Activated T-helper 1 cell treated with anti-CD3 and anti-CD28 coated beads, Interleukin-12 subunit alpha, Interleukin-12 subunit beta, Interleukin-2, Interleukin-4 antibody, amounts not matched to agents 30 ng/mL and 10 ng/mL and 1 ng/mL, durations not matched to agents 14 hours and 24 hours and 36 hours (primary cell): Measurements from ENCODE around the gene MITF. TPM values are rescaled to one million over a fixed set of nuclear protein-coding genes. Genes with fewer than 3 reads are reported as not detected.

Source experiments
- DNase-seq: peaks from one replicate; pipeline ENCODE4 v3.0.0; 2021; ENCODE audit warnings: low spot score
- H3K27ac Mint-ChIP-seq: one replicate; pipeline ENCODE4 v1.8.0; 2021; ENCODE audit warnings: mild to moderate bottlenecking, mixed read lengths
- H3K27me3 Mint-ChIP-seq: one replicate; pipeline ENCODE4 v1.8.0; 2022; ENCODE audit warnings: mild to moderate bottlenecking, moderate library complexity, mixed read lengths; ENCODE audit not compliant: insufficient read depth
- H3K36me3 Mint-ChIP-seq: one replicate; pipeline ENCODE4 v1.8.0; 2021; ENCODE audit warnings: low read depth, mixed read lengths
- H3K4me1 Mint-ChIP-seq: one replicate; pipeline ENCODE4 v1.8.0; 2021; ENCODE audit warnings: low read depth, mixed read lengths
- H3K4me3 Mint-ChIP-seq: one replicate; pipeline ENCODE4 v1.8.0; 2021; ENCODE audit warnings: mild to moderate bottlenecking, moderate library complexity, mixed read lengths
- H3K9me3 Mint-ChIP-seq: one replicate; pipeline ENCODE4 v1.8.0; 2021; ENCODE audit warnings: mixed read lengths
- intact Hi-C: fragments of 100-400 bp; cut with micrococcal nuclease; formaldehyde crosslinking; loops from one replicate; pipeline ENCODE4 v1.15.1; 2024
- total RNA-seq: library from RNA; stranded (reverse); gene quantifications from 2 replicates; pipeline ENCODE4 v1.2.3, GENCODE V29; 2022

Gene MITF
- total RNA-seq, 1 donor from 2014 or later, result 0.54 TPM

GRCh38 chr3:69972672-69973071, 233.4 kb downstream of the MITF start:
- Mint-ChIP-seq H3K9me3 (peaks cover 4% of the 10 kb centered on the region), H3K36me3 (no peaks in the 10 kb centered on the region), H3K4me3 (no peak overlapping the region), H3K4me1 (no peaks in the 10 kb centered on the region), H3K27ac (no peak overlapping the region), H3K27me3 (peaks cover 4% of the 10 kb centered on the region)
- intact Hi-C loops, result no loop called here
- DNase-seq, result no peak

GRCh38 chr3:69976021-69976420, 236.8 kb downstream of the MITF start:
- Mint-ChIP-seq H3K4me3 (no peak overlapping the region), H3K9me3 (peaks cover 12% of the 10 kb centered on the region), H3K4me1 (no peaks in the 10 kb centered on the region), H3K27me3 (peaks cover 4% of the 10 kb centered on the region), H3K36me3 (no peaks in the 10 kb centered on the region), H3K27ac (no peak overlapping the region)
- intact Hi-C loops, result no loop called here
- no peak for DNase-seq

DNA sequence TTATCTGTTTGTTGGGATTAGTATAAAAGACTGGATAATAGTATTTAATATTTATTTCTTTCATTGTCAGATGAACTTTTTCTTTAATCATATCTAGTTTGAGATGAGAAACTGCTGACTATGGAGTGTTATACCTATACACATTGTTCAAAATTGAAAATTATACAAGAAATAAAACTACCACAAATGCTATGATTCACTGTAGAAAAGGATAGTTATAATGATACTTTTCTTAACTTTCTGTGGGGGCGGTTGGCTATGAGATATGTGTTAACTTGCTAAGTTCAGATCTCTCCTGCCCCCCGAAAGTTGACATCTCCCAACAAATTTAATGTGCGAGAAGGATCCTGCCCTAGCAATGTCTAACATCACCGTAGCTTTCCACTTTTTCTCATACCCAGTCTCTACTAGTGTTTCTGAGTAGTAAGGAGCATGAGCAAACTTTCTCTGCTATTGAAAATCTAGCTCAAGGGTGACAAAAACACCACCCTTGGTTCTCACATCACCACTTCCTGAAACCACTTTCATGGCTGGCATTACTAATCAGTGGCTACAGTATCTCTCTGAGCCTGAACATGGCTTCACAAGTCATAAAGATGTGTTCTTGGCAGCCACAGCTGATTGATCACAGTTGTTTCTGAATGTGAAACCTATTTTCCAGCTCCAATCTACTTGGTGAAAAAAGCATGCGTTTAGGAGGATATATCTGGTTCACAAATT, 244.4 kb downstream of the MITF start:
- H3K27ac Mint-ChIP-seq, result no peak overlapping the region
- no peaks in the 10 kb centered on the region for H3K36me3 Mint-ChIP-seq
- intact Hi-C loops, result no loop called here
- DNase-seq, result no peak
- H3K4me3 Mint-ChIP-seq, result no peak overlapping the region
- H3K27me3 Mint-ChIP-seq, result no peaks in the 10 kb centered on the region
- H3K4me1 Mint-ChIP-seq, result no peaks in the 10 kb centered on the region
- peaks cover 4% of the 10 kb centered on the region for H3K9me3 Mint-ChIP-seq

GRCh38 chr3:69985266-69985665, 246.0 kb downstream of the MITF start:
- H3K4me1 Mint-ChIP-seq, result no peaks in the 10 kb centered on the region
- DNase-seq, result no peak
- intact Hi-C loops, result no loop called here
- no peak overlapping the region for H3K4me3 Mint-ChIP-seq
- H3K9me3 Mint-ChIP-seq, result peaks cover 4% of the 10 kb centered on the region
- no peaks in the 10 kb centered on the region for H3K36me3 Mint-ChIP-seq
- H3K27ac Mint-ChIP-seq, result no peak overlapping the region
- H3K27me3 Mint-ChIP-seq, result no peaks in the 10 kb centered on the region

DNA sequence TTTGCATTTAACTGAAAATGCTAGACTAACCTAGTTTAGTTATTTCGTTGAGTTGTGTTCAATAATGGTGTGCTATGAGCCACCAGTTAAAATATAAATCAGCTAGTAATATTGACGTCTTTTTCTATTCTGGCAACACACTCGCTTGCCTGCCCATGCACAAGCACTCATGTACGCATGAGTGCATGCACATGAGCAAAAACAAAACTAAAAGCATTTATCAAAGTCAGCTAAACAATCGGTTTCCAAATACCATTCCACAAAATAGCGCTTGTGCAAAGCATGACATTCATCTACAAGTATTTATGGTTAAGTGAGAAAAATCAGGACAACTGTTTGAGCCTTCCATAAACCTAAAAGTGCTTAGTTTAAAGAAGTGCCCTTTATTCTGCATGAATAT, 247.2 kb downstream of the MITF start:
- H3K36me3 Mint-ChIP-seq, result no peaks in the 10 kb centered on the region
- no peak overlapping the region for H3K27ac Mint-ChIP-seq
- H3K4me3 Mint-ChIP-seq, result no peak overlapping the region
- peaks cover 4% of the 10 kb centered on the region for H3K9me3 Mint-ChIP-seq
- no peak for DNase-seq
- no peaks in the 10 kb centered on the region for H3K27me3 Mint-ChIP-seq
- no peaks in the 10 kb centered on the region for H3K4me1 Mint-ChIP-seq
- intact Hi-C loops, result no loop called here

DNA sequence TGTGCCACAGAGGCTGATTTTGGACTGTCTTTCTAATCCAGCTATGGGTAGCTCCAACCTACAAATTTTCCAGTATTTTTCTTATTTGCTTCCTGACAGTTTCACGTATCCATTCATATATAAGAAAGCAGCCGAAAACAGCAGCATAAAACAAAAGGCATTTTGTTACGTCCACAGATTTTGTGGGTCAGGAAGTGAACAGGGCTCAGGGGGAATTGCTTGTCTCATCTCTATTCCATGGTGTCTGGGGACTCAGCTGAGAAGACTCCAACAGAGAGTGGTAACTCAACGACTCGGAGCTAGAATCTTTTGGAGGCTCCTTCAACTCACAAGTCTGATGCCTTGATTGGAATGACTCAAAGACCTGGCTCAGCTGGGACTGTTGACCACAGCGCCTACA, 248.6 kb downstream of the MITF start:
- Mint-ChIP-seq H3K36me3 (no peaks in the 10 kb centered on the region), H3K9me3 (no peaks in the 10 kb centered on the region), H3K4me1 (no peaks in the 10 kb centered on the region), H3K27me3 (no peaks in the 10 kb centered on the region), H3K4me3 (no peak overlapping the region), H3K27ac (no peak overlapping the region)
- no peak for DNase-seq
- intact Hi-C loops, result no loop called here

- intact Hi-C loops, result no loop called here
- no peak for DNase-seq
- Mint-ChIP-seq H3K36me3 (no peaks in the 10 kb centered on the region), H3K4me1 (no peaks in the 10 kb centered on the region), H3K4me3 (no peak overlapping the region), H3K27me3 (no peaks in the 10 kb centered on the region), H3K9me3 (no peaks in the 10 kb centered on the region), H3K27ac (no peak overlapping the region)
Observed at GRCh38 chr3:69993757-69994156, 254.5 kb downstream of the MITF start.

DNA sequence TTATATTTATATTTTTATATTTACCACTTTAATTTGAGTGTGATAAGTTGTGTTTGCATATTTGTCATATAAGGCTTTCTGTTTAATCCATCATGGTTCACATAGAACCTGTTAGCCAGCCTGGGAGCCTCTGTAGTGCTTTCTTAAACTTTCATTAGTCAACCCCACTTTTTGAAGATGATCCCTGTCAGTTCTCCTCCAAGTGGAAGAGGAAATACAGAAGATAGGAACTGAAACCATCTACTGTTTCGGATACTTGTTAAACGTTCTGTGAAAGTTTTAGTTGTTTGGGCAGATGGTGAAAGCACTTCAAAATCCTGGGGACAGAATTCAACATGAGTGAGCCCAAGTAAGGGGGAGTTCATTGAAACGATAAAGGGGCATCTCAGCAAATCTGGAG, 255.7 kb downstream of the MITF start:
- no peaks in the 10 kb centered on the region for H3K36me3 Mint-ChIP-seq
- intact Hi-C loops, result no loop called here
- H3K27ac Mint-ChIP-seq, result no peak overlapping the region
- H3K4me3 Mint-ChIP-seq, result no peak overlapping the region
- H3K4me1 Mint-ChIP-seq, result no peaks in the 10 kb centered on the region
- no peaks in the 10 kb centered on the region for H3K27me3 Mint-ChIP-seq
- DNase-seq, result no peak
- no peaks in the 10 kb centered on the region for H3K9me3 Mint-ChIP-seq

DNA sequence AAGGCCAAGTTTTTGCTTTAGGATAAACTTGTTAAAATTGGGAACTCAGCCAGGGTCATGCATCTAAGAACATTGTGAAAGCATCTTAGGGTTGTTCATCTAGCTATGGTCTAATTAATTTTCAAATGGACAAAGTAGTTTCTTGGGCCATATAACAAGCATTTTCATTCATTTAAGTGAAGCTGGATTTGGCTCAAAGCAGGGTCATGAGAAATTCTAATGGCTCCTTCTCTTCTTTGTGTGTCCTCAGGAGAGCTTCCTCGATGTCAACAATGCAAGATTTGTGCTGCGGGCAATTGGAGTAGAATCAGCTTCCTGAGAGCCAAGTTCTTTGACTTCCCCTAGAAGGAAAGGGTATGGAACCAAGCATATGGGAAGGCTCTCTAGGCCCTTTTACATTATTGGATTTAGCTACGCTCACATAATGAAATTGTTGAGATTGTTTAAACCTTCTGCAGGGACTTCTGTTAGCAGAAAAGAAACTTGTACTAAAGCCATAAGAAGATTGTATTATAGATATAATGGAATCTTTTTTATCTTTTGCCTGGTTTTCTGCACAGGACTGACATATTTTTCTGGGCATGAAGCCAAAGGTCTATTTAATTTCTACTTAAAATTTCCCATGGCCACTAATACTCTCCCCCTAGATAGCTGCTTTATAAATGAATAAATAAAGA, 258.5 kb downstream of the MITF start:
- intact Hi-C loops, result no loop called here
- no peaks in the 10 kb centered on the region for H3K4me1 Mint-ChIP-seq
- no peaks in the 10 kb centered on the region for H3K36me3 Mint-ChIP-seq
- DNase-seq, result no peak
- H3K4me3 Mint-ChIP-seq, result no peak overlapping the region
- H3K27ac Mint-ChIP-seq, result no peak overlapping the region
- no peaks in the 10 kb centered on the region for H3K9me3 Mint-ChIP-seq
- H3K27me3 Mint-ChIP-seq, result no peaks in the 10 kb centered on the region

GRCh38 chr3:69998759-69999139, 259.5 kb downstream of the MITF start:
- Mint-ChIP-seq H3K4me3 (no peak overlapping the region), H3K4me1 (no peaks in the 10 kb centered on the region), H3K27ac (no peak overlapping the region), H3K27me3 (no peaks in the 10 kb centered on the region), H3K9me3 (no peaks in the 10 kb centered on the region), H3K36me3 (no peaks in the 10 kb centered on the region)
- DNase-seq, result no peak
- intact Hi-C loops, result no loop called here

- Mint-ChIP-seq H3K4me3 (no peak within 1 kb of the TSS), H3K27me3 (no peaks in the 10 kb centered on the region), H3K27ac (no peak within 1 kb of the TSS), H3K4me1 (no peaks in the 10 kb centered on the region), H3K9me3 (no peaks in the 10 kb centered on the region), H3K36me3 (no peaks in the 10 kb centered on the region)
- DNase-seq, result no peak
- intact Hi-C loops, result no loop called here
Observed at GRCh38 chr3:69999140-70000027, 260.1 kb downstream of the MITF start, which contains the start of gene SAMMSON. Gene SAMMSON, plus strand, starts transcription at chr3:69999733.

DNA sequence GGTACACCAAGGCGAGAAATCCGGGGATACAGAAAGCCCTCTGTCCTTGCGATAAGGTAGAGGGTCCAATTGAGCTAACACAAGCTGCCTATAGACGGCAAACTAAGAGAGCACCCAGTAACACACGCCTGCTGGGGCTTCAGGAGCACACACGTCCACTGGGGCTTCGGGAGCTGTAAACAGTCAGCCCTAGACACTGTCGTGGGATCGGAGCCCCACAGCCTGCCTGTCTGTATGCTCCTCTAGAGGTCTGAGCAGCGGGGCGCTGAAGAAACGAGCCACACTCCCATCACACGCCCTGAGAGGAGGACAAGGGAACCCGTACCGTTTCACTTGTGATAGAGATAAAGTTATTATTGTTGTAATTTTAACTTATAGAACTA, 260.8 kb downstream of the MITF start:
- no peak overlapping the region for H3K27ac Mint-ChIP-seq
- no peak for DNase-seq
- intact Hi-C loops, result no loop called here
- no peaks in the 10 kb centered on the region for H3K9me3 Mint-ChIP-seq
- H3K4me3 Mint-ChIP-seq, result no peak overlapping the region
- H3K27me3 Mint-ChIP-seq, result no peaks in the 10 kb centered on the region
- no peaks in the 10 kb centered on the region for H3K36me3 Mint-ChIP-seq
- no peaks in the 10 kb centered on the region for H3K4me1 Mint-ChIP-seq

GRCh38 chr3:70000563-70001081, 261.4 kb downstream of the MITF start:
- Mint-ChIP-seq H3K36me3 (no peaks in the 10 kb centered on the region), H3K9me3 (no peaks in the 10 kb centered on the region), H3K4me1 (no peaks in the 10 kb centered on the region), H3K4me3 (no peak overlapping the region), H3K27ac (no peak overlapping the region), H3K27me3 (no peaks in the 10 kb centered on the region)
- intact Hi-C loops, result no loop called here
- no peak for DNase-seq
